K562 treated with DMSO at 1 percent for 48 hours (cell line): ENCODE data around the gene RBM41. TPM values are rescaled to one million over a fixed set of nuclear protein-coding genes. Genes with fewer than 3 reads are reported as not detected.

ENCODE experiments used
- total RNA-seq: library from RNA; unstranded; fragments of 300-600 nt; gene quantifications from 2 replicates; pipeline ENCODE4 v1.2.3, GENCODE V29; 2022; ENCODE audit warnings: low replicate concordance; ENCODE audit errors: extremely low read depth

RBM41 gene
- not detected in 2 replicates for total RNA-seq

GRCh38 chrX:107118322-107119147 is at the start of gene RBM41:
Gene RBM41 (minus strand): TSS chrX:107118822. CDS start chrX:107118773, 49 bp downstream.

Other genes with a start within 250 kb of the RBM41 start
- not detected in 2 replicates for gene RIPPLY1, start 215.5 kb downstream of the RBM41 start, total RNA-seq
- gene CLDN2, start 198.4 kb downstream of the RBM41 start, total RNA-seq: not detected in 2 replicates
- gene MORC4, start 118.6 kb downstream of the RBM41 start, total RNA-seq: not detected in 2 replicates
- not detected in 2 replicates for gene NUP62CL, start 87.6 kb upstream of the RBM41 start, total RNA-seq
- not detected in 2 replicates for gene DNAAF6, start 87.8 kb upstream of the RBM41 start, total RNA-seq